ENCODE measurements around the gene SLC6A18. TPM values are rescaled to one million over a fixed set of nuclear protein-coding genes. Genes with fewer than 3 reads are reported as not detected.
"Not testable (repeated sequence)": the region's sequence is repeated elsewhere in the genome, so short reads cannot be mapped to it uniquely, and the experiment has no call there.

Gene SLC6A18
- total RNA-seq, 1 donor from 2014 or later, result not detected

GRCh38 chr5:1251678-1252580 is 26.7 kb downstream of the SLC6A18 start:
- intact Hi-C loops (cut with micrococcal nuclease), result no loop called here

GRCh38 chr5:1252681-1253080 is 27.5 kb downstream of the SLC6A18 start:
- intact Hi-C loops (cut with micrococcal nuclease), result no loop called here

DNA sequence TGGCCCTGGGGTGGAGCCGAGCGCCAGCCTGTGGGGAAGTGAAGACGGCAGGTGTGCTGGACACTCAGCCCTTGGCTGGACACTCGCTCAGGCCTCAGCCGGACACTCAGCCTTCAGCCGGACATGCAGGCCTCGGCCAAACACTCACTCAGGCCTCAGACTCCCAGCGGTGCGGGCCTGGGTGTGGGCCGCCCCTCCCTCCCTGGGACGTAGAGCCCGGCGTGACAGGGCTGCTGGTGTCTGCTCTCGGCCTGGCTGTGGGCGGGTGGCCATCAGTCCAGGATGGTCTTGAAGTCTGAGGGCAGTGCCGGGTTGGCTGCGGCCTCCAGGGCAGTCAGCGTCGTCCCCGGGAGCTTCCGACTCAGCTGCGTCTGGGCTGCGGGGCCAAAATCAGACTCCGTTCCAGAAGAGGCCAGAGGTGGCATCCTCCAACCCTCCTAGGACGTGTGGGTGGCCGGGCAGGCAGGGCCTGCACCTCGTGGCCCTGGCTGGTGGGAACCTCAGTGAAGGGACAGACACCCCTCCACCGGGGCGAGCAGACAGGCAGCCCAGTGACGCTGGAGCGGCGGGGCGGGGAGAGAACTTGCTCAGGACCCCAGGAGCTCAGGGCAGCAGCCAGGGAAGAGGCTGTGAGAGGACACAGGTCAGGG is 28.4 kb downstream of the SLC6A18 start:
- intact Hi-C loops (cut with micrococcal nuclease), result loop anchor here (2.0 kb wide), 2 partner anchors 59 to 387 kb away; no protein-coding TSS in a partner anchor

DNA sequence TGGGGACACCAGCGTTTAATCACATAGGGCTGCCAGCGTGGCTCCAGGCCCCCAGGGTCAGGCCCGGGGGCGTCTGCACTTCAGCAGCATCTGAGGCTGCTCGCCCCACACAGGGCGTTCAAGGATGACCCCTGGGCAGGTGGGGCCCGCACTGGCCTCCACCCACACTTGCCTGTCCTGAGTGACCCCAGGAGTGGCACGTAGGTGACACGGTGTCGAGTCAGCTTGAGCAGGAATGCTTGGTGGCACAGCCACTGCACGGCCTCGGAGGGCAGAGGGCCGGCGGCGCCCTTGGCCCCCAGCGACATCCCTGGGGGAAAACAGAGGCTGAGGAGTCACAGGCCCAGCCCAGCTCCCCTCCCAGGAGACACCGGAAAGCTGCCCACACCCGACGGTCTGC is 29.0 kb downstream of the SLC6A18 start:
- intact Hi-C loops (cut with micrococcal nuclease), result loop anchor here (2.0 kb wide), 2 partner anchors 59 to 387 kb away; no protein-coding TSS in a partner anchor

GRCh38 chr5:1255081-1255561 is 29.9 kb downstream of the SLC6A18 start:
- intact Hi-C loops (cut with micrococcal nuclease), result loop anchor here (1.0 to 2.0 kb wide), 4 partner anchors 58 to 386 kb away; partner anchors contain the start of gene CLPTM1L

- intact Hi-C loops (cut with micrococcal nuclease), result no loop called here
These were observed 31.6 kb downstream of the SLC6A18 start for GRCh38 chr5:1256776-1257175.

DNA sequence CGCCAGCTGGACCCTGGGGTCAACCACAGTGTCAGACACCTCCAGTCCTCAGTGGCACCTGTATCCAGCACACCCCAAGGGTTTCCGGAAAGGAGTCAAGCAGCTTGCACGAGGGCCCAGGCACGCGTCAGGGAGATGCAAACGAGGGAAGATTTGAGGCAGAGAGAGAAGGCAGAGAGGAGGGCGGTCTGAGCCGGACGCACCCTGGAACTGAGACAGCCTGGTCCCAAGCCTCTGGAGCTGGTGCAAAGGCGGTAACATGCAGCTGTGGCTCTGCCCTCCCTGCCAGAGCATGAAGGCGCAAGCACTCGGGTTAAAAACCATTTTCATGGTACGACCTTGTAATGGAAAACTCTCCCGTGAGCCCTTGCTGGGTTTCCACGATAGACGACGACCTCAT is 32.2 kb downstream of the SLC6A18 start:
- intact Hi-C loops (cut with micrococcal nuclease), result no loop called here

DNA sequence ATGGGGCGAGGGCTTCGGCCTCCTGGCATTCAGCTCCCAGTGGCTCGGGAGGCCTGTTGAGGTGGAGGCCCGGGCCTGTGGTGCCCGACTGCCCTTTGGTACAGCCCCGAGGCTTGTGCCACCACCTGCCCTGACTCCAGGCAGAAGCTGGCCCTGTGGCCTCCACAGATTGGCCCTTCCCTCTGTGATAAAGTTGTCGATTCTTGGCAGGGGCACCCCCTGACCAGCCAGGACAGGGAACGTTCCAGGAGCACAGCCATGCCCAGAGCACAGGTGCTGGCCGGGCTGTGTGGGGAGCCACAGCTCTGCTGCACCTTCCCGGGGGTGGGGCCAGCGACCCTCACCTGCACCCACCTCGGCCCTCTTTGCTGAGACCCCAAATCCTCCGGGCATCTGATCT is 32.7 kb downstream of the SLC6A18 start:
- intact Hi-C loops (cut with micrococcal nuclease), result no loop called here

DNA sequence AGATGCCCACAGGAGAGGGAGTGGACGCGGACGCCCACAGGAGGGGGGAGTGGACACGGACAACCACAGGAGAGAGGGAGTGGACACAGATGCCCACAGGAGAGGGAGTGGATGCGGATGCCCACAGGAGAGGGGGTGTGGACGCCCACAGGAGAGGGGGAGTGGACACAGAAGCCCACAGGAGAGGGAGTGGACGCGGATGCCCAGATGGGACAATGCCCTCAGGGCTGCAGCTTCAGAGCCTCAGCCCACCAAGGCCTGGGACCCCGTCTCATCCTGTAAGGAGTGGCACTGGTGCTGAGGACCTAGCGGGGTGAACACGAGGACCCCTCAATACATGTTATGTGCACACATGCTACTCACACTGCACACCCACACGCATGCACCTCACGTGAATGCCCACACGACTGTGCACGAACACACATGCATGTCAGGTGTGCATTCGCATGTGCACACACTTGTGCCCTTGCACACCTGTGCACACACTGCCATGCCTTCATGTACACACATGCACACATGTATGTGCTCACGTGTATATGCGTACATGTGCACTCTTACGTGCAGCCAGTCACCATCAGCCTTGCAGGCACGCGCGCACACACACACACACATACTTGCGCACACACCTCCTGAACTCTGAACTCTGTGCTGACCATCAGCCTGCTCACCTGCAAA is 34.8 kb downstream of the SLC6A18 start:
- intact Hi-C loops (cut with micrococcal nuclease), result no loop called here

GRCh38 chr5:1261643-1262042 is 36.5 kb downstream of the SLC6A18 start:
- intact Hi-C loops (cut with micrococcal nuclease), result no loop called here

- intact Hi-C loops (cut with micrococcal nuclease), result no loop called here
These were observed 37.2 kb downstream of the SLC6A18 start for GRCh38 chr5:1262381-1262780.

- intact Hi-C loops (cut with micrococcal nuclease), result no loop called here
These were observed 39.0 kb downstream of the SLC6A18 start for GRCh38 chr5:1264211-1264610.

DNA sequence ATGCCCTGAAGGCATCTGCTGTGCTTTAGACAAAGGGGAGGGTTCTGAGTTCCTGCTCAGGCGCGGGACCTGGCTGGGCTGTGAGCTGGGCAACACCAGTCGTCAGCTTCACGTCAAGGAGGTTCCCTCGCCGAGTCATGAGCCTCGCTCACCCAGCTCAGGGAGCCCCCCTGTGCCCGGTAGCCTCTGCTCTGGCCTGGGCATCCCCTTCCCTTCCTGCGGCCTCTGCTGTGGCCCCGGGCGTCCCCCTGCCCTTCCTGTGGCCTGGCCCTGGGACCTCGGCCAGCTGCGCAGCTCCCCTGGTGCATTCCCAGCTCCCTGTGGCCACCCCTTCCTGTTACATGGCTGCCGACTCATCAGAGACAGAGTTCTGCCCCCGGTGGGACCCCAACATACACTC is 39.8 kb downstream of the SLC6A18 start:
- intact Hi-C loops (cut with micrococcal nuclease), result no loop called here

- intact Hi-C loops (cut with micrococcal nuclease), result no loop called here
These were observed 40.6 kb downstream of the SLC6A18 start for GRCh38 chr5:1265461-1266455.

DNA sequence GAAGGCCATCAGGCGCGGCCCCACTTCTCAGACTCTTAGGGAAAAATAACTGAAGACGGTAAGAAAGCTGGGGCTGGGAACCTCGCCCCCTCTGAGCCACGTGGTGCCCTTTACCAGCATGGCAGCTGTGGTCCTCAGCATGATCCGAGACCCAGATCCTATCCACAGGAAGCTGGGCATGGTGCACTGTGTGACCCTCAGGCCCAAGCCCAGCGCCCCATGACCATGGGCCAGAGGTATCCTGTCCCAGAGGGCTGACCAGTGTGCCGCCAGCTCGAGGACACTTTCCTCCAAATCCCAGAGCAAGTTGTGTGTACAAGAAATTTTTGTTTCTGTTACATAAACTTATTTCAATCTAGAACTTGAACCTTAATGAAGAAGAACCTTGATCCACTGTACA is 41.6 kb downstream of the SLC6A18 start:
- intact Hi-C loops (cut with micrococcal nuclease), result no loop called here

DNA sequence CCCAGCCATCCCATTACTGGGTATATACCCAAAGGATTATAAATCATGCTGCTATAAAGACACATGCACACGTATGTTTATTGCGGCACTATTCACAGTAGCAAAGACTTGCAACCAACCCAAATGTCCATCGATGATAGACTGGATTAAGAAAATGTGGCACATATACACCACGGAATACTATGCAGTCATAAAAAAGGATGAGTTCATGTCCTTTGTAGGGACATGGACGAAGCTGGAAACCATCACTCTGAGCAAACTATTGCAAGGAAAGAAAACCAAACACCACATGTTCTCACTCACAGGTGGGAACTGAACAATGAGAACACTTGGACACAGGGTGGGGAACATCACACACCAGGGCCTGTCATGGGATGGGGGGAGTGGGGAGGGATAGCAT is 42.3 kb downstream of the SLC6A18 start:
- intact Hi-C loops (cut with micrococcal nuclease), result not testable (repeated sequence)

- intact Hi-C loops (cut with micrococcal nuclease), result loop anchor here (1.0 kb wide), 1 partner anchor 48 kb away; no protein-coding TSS in a partner anchor
These were observed 42.9 kb downstream of the SLC6A18 start for GRCh38 chr5:1268056-1268455.

DNA sequence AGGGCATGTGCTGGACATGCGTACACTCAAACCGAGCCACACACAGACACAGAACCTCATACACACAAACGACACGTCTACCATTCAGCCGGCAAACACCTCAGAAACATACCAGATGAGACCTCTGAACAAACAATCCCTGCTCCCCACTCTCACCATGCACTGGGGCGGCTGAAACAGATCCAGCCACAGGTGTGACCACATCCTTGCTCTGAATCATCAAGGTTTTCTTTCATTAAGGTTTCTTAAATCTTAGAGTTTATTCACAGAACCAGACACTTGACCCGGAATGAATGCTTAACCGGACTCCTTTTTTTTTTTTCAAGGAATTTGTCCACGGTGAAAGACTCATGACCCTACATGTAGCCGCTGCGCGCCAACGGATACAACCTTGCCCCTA is 43.5 kb downstream of the SLC6A18 start:
- intact Hi-C loops (cut with micrococcal nuclease), result loop anchor here (1.0 kb wide), 1 partner anchor 48 kb away; no protein-coding TSS in a partner anchor

- intact Hi-C loops (cut with micrococcal nuclease), result no loop called here
These were observed 45.2 kb downstream of the SLC6A18 start for GRCh38 chr5:1270426-1270825.
